Lower lobe of right lung (tissue), 2 donors: ENCODE data around the gene PILRA. TPM values are rescaled to one million over a fixed set of nuclear protein-coding genes. Genes with fewer than 3 reads are reported as not detected.

Source experiments
- ATAC-seq, 2 donors: fragments of 200-7000 bp; cut with Tn5 transposase; one replicate each; pipeline ENCODE4 v1.9.1; 2020 to 2022; ENCODE audit warnings: mild to moderate bottlenecking in 2 of 2, moderate library complexity in 2 of 2
- DNase-seq: peaks from one replicate; pipeline ENCODE4 v3.0.0-alpha.2; 2020
- H3K27ac ChIP-seq: fragments of 200-600 bp; one replicate; pipeline ENCODE4 v1.8.0; 2022
- H3K27me3 ChIP-seq: fragments of 200-600 bp; one replicate; pipeline ENCODE4 v1.8.0; 2022; ENCODE audit warnings: low read depth
- H3K36me3 ChIP-seq: fragments of 200-600 bp; one replicate; pipeline ENCODE4 v1.8.0; 2022; ENCODE audit warnings: mild to moderate bottlenecking
- H3K4me1 ChIP-seq: fragments of 200-600 bp; one replicate; pipeline ENCODE4 v1.8.0; 2022
- H3K4me3 ChIP-seq: fragments of 200-600 bp; one replicate; pipeline ENCODE4 v1.8.0; 2022; ENCODE audit warnings: mild to moderate bottlenecking
- H3K9me3 ChIP-seq: fragments of 200-600 bp; one replicate; pipeline ENCODE4 v1.8.0; 2022
- intact Hi-C: fragments of 100-400 bp; cut with DNase I; formaldehyde crosslinking; loops from one replicate; pipeline ENCODE4 v1.11.0; 2022
- total RNA-seq: library from RNA; stranded (reverse); fragmentation: NEBNext Ultra II Directional; extraction: Animal tissue kit (Norgen Biotek cat#: 25700); gene quantifications from one replicate; pipeline ENCODE4 v1.2.1, GENCODE V29; 2021
- TF ChIP-seq, protein P1 (sequence below): fragments of 200-600 bp; IDR thresholded peaks from one replicate; pipeline ENCODE4 v1.8.0; 2022; ENCODE audit warnings: antibody characterized with exemption, mild to moderate bottlenecking
- donor health status: DM: no; HTN: yes; CAD: no; lungs with severe emphysema.

Gene PILRA
- total RNA-seq, 1 donor from 2014 or later, result 48.7 TPM

- Histone ChIP-seq H3K4me1 (peaks cover 31% of the 10 kb centered on the region), H3K27ac (peak overlapping the region; percentile 98), H3K36me3 (peaks cover 15% of the 10 kb centered on the region), H3K9me3 (no peaks in the 10 kb centered on the region), H3K27me3 (no peaks in the 10 kb centered on the region), H3K4me3 (peak overlapping the region; percentile 93)
- intact Hi-C loops, result no loop called here
- TF ChIP-seq, protein P1, sequence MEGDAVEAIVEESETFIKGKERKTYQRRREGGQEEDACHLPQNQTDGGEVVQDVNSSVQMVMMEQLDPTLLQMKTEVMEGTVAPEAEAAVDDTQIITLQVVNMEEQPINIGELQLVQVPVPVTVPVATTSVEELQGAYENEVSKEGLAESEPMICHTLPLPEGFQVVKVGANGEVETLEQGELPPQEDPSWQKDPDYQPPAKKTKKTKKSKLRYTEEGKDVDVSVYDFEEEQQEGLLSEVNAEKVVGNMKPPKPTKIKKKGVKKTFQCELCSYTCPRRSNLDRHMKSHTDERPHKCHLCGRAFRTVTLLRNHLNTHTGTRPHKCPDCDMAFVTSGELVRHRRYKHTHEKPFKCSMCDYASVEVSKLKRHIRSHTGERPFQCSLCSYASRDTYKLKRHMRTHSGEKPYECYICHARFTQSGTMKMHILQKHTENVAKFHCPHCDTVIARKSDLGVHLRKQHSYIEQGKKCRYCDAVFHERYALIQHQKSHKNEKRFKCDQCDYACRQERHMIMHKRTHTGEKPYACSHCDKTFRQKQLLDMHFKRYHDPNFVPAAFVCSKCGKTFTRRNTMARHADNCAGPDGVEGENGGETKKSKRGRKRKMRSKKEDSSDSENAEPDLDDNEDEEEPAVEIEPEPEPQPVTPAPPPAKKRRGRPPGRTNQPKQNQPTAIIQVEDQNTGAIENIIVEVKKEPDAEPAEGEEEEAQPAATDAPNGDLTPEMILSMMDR, result no peak
- no peak for ATAC-seq
- no peak for DNase-seq
Observed at GRCh38 chr7:100427762-100428198, 54.5 kb downstream of the PILRA start.

- Histone ChIP-seq H3K36me3 (peaks cover 21% of the 10 kb centered on the region), H3K27ac (peak within 1 kb of the TSS; percentile 98), H3K4me1 (peaks cover 37% of the 10 kb centered on the region), H3K27me3 (no peaks in the 10 kb centered on the region), H3K4me3 (peak within 1 kb of the TSS; percentile 93), H3K9me3 (no peaks in the 10 kb centered on the region)
- DNase-seq (peak; percentile 98), ATAC-seq (peak; percentile 85 to 87)
- intact Hi-C loops, result no loop called here
- TF ChIP-seq, protein P1, result no peak
Observed at GRCh38 chr7:100428199-100428966, 55.1 kb downstream of the PILRA start, which contains the start of gene ZCWPW1. TSS of gene ZCWPW1 (minus strand) at chr7:100428703. CDS start at chr7:100420649, 8,054 bp downstream.

- TF ChIP-seq, protein P1, result peak; percentile 31
- peak; percentile 100 for DNase-seq
- Histone ChIP-seq H3K27ac (peak overlapping the region; percentile 98), H3K4me1 (peaks cover 40% of the 10 kb centered on the region), H3K9me3 (no peaks in the 10 kb centered on the region), H3K4me3 (peak overlapping the region; percentile 93), H3K27me3 (no peaks in the 10 kb centered on the region), H3K36me3 (peaks cover 29% of the 10 kb centered on the region)
- intact Hi-C loops, result no loop called here
- peak; percentile 88 to 93 for ATAC-seq
Observed at GRCh38 chr7:100428967-100429636, 55.8 kb downstream of the PILRA start.

DNA sequence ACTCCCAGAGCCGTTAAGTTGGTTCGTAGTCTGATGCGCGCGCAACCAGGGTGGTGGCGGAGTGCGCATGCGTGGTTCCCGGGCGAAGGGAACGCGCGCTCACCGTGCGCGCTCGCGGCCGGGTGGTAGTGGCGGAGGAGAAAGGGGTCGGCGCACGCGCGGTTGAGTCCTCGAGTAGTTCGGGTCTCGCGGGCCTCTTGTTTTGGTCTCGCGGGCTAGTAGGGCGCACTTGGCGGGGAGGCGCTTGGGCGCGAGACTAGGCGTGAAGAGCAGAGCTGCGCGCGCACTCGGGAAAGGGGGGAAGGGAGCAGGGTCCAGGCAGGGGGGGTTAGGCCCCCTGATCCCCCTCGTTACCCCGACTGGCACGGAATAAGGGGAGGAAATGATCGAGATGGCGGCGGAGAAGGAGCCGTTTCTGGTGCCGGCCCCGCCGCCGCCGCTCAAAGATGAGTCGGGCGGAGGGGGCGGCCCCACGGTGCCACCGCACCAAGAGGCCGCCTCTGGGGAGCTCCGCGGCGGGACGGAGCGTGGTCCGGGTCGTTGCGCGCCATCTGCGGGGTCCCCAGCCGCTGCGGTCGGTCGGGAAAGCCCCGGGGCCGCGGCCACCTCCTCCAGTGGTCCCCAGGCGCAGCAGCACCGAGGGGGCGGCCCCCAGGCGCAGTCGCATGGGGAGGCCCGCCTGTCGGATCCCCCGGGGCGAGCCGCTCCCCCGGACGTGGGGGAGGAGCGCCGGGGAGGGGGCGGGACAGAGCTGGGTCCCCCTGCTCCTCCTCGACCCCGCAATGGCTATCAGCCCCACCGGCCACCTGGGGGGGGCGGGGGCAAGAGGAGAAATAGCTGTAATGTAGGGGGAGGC lies 56.6 kb downstream of the PILRA start, which contains the start of gene MEPCE:
Gene MEPCE, plus strand, starts transcription at position 195 of the 856 bp plus-strand sequence. Its CDS starts 188 bp downstream, at position 383.
- TF ChIP-seq, protein P1, result no peak
- peak; percentile 82 to 83 for ATAC-seq
- peaks cover 45% of the 10 kb centered on the region for H3K4me1 ChIP-seq

More for the DNA sequence above, 56.6 kb downstream of the PILRA start, which contains the start of gene MEPCE:
- Histone ChIP-seq H3K27ac (peak within 1 kb of the TSS; percentile 98), H3K9me3 (no peaks in the 10 kb centered on the region), H3K27me3 (no peaks in the 10 kb centered on the region), H3K36me3 (peaks cover 36% of the 10 kb centered on the region), H3K4me3 (peak within 1 kb of the TSS; percentile 93)
- intact Hi-C loops, result no loop called here
- DNase-seq, result peak; percentile 97
